Measurements from ENCODE around the gene COA1.

GRCh38 chr7:43752411-43752810 lies 23.1 kb upstream of the COA1 start:
- TF ChIP-seq CHD2 (IDR thresholded peaks at IDR 0.05; ENCODE audit: low read length, partially characterized antibody) = no peak
- no peak for TF ChIP-seq POLR2A (IDR thresholded peaks at IDR 0.05; ENCODE audit: low read length)
- TF ChIP-seq CTCF (IDR thresholded peaks at IDR 0.05) = no peak
- no peak for TF ChIP-seq KDM1A (IDR thresholded peaks at IDR 0.05; ENCODE audit: low read depth)
- TF ChIP-seq MYC (IDR thresholded peaks at IDR 0.05; ENCODE audit: borderline replicate concordance, low read length) = no peak
- no peak for TF ChIP-seq BHLHE40 (IDR thresholded peaks at IDR 0.05; ENCODE audit: low read depth, low read length)
- TF ChIP-seq MAFK (IDR thresholded peaks at IDR 0.05; ENCODE audit: partially characterized antibody) = no peak
- no peak for TF ChIP-seq EP300 (IDR thresholded peaks at IDR 0.05)
- no peak for TF ChIP-seq NR3C1 (IDR thresholded peaks at IDR 0.05)
- no peak for TF ChIP-seq MAX (IDR thresholded peaks at IDR 0.05)
- TF ChIP-seq FOSL2 (IDR thresholded peaks at IDR 0.05) = no peak
- TF ChIP-seq FOSL2 (CRISPR knock-in tag; IDR thresholded peaks at IDR 0.05) = no peak
- TF ChIP-seq RNF2 (IDR thresholded peaks at IDR 0.05; ENCODE audit: borderline replicate concordance, low read depth) = no peak
- TF ChIP-seq RFX5 (IDR thresholded peaks at IDR 0.05) = no peak
- TF ChIP-seq REST (IDR thresholded peaks at IDR 0.05) = no peak

Data from A549 (cell line).